ENCODE measurements around the gene MOV10L1.
"Not testable (repeated sequence)": the region's sequence is repeated elsewhere in the genome, so short reads cannot be mapped to it uniquely, and the experiment has no call there.

MOV10L1 gene

DNA sequence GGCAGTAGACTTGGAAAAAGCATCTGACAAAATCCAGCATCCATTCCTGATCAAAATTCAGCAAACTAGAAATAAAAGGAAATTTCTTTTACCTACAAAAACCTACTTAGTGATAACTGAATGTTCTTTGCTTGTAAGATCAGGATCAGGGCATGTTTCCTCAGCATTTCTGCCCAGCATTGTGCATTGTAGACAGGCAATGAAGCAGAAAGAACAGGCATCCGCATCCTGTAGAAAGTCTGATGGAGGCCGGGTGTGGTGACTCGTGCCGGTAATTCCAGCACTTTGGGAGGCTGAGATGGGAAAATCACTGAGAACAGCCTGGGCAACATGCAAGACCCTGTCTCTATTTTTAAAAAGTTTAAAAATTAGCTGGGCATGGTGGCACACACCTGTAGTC lies 48.2 kb downstream of the MOV10L1 start:
- DNase-seq (ENCODE audit: low read depth) = no peak

DNA sequence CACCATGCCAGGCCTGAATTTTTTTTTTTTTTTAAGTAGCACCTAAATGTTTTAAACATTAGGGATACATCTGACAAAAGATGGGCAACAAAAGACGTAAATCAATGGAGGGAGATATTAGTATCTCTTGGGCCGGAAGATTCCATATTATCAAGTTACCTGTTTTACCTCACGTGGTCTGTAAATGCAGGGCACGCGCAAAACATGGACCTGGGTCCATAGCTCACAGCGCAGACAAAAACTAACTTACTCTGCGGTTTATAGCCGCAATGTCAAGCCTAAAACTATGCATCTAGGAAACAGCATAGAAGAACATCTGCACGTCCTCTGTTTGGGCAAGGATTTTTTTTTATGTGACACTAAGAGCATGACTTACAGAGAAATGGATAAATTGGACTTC lies 49.2 kb downstream of the MOV10L1 start:
- no peak for DNase-seq (ENCODE audit: low read depth)

GRCh38 chr22:50139843-50140415 lies 50.1 kb downstream of the MOV10L1 start:
- no peak for DNase-seq (ENCODE audit: low read depth)

- DNase-seq (ENCODE audit: low read depth) = no peak
These were observed 50.8 kb downstream of the MOV10L1 start for GRCh38 chr22:50140615-50141014.

DNA sequence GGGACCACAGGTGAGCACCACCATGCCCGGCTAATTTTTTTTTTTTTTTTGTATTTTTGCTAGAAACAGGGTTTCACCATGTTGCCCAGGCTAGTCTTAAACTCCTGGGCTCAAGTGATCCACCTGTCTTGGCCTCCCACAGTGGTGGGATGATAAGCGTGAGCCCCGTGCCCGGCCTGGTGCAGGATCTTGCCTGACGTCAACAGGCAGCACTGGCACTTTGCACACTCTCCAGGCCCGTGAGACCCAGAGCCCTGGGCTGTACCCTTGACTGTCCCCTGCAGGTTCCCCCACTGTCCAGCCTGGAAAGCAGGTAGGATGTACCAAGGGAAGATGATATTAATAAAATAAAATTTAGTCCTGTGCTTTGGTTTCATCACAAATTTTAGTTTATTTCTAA lies 51.7 kb downstream of the MOV10L1 start:
- DNase-seq (ENCODE audit: low read depth) = no peak

- DNase-seq (ENCODE audit: low read depth) = no peak
These were observed 52.1 kb downstream of the MOV10L1 start for GRCh38 chr22:50141891-50142363.

- no peak for DNase-seq (ENCODE audit: low read depth)
These were observed 53.3 kb downstream of the MOV10L1 start for GRCh38 chr22:50143096-50143495.

GRCh38 chr22:50144005-50144614 lies 54.3 kb downstream of the MOV10L1 start:
- no peak for DNase-seq (ENCODE audit: low read depth)

DNA sequence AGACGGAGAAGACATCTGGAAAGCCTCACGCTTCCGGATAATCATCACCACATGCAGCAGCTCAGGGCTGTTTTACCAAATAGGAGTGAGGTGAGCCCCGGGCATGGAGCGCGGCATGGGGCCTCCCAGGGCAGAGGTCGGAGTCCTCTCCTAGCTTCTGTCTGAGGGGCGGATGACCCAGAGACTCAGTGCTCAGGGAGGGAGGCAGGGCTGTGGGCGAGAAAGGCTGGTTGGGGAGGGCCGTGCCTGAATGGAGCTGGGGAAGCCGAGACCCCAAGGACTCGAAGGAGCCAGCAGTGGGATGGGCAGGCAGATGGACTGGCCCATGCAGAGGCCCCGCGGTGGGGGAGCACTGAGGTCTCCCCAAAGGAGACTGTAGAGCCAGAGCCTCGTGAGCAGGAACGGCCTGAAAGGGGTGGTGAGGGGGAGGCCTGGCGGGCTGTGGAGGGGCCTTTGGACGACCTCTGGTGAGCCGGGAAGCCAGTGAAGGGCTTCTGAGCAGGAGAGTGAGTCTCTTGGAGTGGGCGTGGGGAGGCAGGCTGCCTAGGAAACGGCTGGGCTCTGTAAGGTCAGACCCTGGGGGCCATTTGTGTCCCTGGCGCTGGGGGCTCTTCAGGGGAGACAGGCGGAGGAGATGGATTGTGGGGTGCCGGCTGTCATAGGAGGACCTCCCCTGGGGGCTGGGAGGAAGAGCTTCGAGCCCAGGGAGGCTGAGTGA lies 56.1 kb downstream of the MOV10L1 start:
- DNase-seq (ENCODE audit: low read depth) = no peak

- no peak for DNase-seq (ENCODE audit: low read depth)
These were observed 56.8 kb downstream of the MOV10L1 start for GRCh38 chr22:50146439-50147238.

DNA sequence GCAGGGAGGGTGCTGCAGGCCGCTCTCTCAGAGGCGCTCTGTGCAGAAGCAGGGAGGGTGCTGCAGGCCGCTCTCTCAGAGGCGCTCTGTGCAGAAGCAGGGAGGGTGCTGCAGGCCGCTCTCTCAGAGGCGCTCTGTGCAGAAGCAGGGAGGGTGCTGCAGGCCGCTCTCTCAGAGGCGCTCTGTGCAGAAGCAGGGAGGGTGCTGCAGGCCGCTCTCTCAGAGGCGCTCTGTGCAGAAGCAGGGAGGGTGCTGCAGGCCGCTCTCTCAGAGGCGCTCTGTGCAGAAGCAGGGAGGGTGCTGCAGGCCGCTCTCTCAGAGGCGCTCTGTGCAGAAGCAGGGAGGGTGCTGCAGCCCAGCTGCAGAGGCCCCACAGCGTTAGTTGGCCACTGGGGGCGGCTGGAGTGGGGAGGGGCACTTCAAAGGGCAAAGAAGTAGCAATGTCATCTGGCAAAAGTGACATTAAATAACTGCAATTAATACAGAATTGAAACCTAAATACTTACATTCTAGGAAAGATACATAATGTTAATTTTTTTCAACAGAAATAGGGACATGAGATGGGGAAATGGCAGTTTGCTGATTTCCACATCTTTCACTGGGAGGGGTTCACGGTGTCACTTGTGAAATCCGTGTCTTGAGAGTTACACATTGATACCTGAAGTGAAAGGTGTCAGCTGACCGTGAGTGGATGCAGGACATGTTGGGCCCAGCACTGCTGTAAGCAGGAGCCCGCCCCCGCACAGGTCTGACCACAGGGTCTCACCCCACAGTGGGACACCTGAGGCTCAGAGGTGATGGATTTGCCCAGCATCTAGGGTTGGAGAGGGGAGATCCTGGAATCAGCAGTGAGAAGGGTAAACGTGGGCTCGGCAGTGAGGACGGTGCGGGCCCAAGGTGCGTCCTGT lies 57.7 kb downstream of the MOV10L1 start:
- DNase-seq (ENCODE audit: low read depth) = not testable (repeated sequence)

DNA sequence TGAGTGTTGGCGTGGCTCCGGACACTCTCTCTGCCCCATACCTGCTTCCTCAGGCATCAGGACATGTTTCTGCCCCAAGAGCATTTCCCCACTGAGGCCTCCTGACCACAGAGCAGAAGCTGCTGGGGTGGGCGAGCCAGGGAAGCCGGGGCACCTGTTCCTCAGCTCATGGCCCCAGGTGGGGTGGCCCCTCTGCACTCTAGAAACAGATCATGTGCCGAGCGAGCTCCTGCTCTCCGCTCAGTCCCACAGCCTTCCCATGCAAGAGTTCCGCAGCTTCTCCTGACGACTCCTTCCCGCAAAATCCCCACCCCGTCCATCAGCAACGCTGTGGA lies 58.3 kb downstream of the MOV10L1 start:
- no peak for DNase-seq (ENCODE audit: low read depth)

DNA sequence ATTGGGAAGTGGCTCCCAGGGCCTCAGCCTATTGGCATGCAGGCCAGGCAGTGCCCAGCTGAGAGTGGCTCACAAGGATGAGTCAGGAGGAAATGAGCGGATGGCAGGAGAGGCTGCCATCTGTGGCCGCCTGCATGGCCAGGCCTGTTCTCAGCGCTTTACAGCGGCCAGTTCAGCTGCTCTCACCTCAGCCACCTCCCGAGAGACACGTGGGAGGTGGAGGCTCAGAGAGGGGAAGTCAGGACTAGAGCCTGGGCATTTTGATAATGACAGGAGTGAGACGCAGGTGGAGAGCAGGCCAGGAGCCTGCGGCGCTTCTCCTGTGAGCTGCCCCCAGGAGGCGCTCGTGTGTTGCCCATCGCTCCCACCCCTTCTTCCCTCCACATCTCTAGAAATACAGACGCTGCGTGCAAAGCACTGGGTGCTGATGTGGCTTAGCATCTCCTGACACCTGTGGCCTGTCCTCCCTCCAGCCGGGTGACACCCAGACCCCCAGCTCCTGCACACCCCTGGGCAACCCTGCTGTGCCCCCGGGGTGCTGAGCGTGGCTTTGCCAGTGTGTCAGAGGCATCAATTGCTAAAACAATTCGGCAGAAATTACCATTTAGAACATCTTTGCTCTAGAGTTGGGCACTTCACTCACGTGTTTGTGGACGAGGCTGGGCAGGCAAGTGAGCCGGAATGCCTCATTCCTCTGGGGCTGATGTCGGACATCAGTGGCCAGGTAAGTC lies 59.4 kb downstream of the MOV10L1 start:
- peak; percentile 71 for DNase-seq (ENCODE audit: low read depth)

GRCh38 chr22:50150161-50151129 lies 60.6 kb downstream of the MOV10L1 start:
- DNase-seq (ENCODE audit: low read depth) = no peak

DNA sequence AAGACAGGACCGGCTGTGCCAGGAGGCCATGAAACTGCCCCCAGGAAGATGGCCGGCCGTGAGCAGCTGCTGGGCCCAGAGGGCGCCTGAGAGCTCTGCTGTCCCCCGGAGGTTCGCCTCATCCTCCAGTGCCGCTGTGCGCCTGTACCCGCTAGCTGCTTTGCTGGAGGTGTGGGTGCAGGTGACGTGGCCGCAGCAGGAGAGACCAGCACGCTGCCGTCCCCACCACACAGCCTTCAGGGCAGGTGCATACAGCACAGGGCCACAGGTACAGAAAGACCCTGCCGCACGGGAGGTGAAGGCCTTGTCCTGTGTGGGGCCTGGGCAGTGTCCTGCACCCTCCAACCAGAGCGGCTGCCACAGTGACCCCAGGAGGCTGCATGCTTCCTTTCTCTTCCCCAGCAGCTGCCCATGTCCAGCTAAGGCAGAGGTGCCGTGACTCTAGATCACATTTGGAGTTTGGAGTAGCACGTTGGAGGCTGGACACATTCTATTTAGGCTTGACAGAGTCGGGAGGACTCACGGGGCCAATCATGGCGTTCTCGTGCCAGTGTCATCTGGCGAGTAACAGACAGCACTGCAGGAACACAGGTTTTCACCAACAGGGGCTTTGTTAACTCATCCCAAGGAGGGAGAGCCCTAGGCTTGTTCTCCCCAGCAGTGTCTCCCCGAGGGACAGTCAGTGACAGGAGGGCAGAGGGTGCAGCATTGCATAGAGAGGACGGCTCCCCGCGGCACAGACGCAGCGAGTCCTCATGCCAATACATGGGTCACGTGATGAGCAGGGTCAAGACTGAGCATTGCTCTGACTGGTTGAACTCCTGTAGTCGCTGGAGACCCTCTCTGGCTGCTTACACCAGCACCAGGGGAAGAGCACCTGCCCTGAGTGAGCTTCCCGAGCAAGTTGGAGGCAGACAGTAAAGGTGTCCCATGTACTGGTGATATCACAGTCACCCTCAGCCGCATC lies 62.0 kb downstream of the MOV10L1 start:
- no peak for DNase-seq (ENCODE audit: low read depth)

GRCh38 chr22:50153056-50153755 lies 63.4 kb downstream of the MOV10L1 start:
- no peak for DNase-seq (ENCODE audit: low read depth)

GRCh38 chr22:50153756-50154140 lies 63.9 kb downstream of the MOV10L1 start:
- DNase-seq (ENCODE audit: low read depth) = no peak

Measured in activated T-cell treated with anti-CD3 and anti-CD28 coated beads for 48 hours (primary cell).